Rectal smooth muscle tissue (tissue), 1 donor: Measurements from ENCODE around the gene FAM219A.

ENCODE experiments used
- H3K27ac ChIP-seq: one replicate; pipeline ENCODE4 v1.7.0; 2013; ENCODE audit warnings: low read depth, low read length, inconsistent platforms
- H3K27me3 ChIP-seq: one replicate; pipeline ENCODE4 v1.7.0; 2013; ENCODE audit warnings: low read length; ENCODE audit not compliant: control insufficient read depth, insufficient read depth
- H3K36me3 ChIP-seq: one replicate; pipeline ENCODE4 v1.7.0; 2013; ENCODE audit warnings: low read length; ENCODE audit not compliant: control insufficient read depth, insufficient read depth
- H3K4me1 ChIP-seq: one replicate; pipeline ENCODE4 v1.7.0; 2013; ENCODE audit warnings: low read length; ENCODE audit not compliant: control insufficient read depth, insufficient read depth
- H3K4me3 ChIP-seq: one replicate; pipeline ENCODE4 v1.7.0; 2013; ENCODE audit warnings: low read length
- H3K9ac ChIP-seq: one replicate; pipeline ENCODE4 v1.7.0; 2013; ENCODE audit warnings: low read length

Gene FAM219A

GRCh38 chr9:34437006-34437925 lies 21.1 kb downstream of the FAM219A start:
- H3K9ac ChIP-seq: no peak overlapping the region
- H3K27ac ChIP-seq: no peak overlapping the region
- no peaks in the 10 kb centered on the region for H3K36me3 ChIP-seq
- H3K4me3 ChIP-seq: no peak overlapping the region
- no peaks in the 10 kb centered on the region for H3K27me3 ChIP-seq
- H3K4me1 ChIP-seq: no peaks in the 10 kb centered on the region

GRCh38 chr9:34431667-34432066 lies 26.7 kb downstream of the FAM219A start:
- no peaks in the 10 kb centered on the region for H3K4me1 ChIP-seq

GRCh38 chr9:34430843-34431437 lies 27.4 kb downstream of the FAM219A start:
- Histone ChIP-seq H3K36me3 (no peaks in the 10 kb centered on the region), H3K4me1 (no peaks in the 10 kb centered on the region), H3K4me3 (no peak overlapping the region), H3K9ac (no peak overlapping the region), H3K27ac (no peak overlapping the region), H3K27me3 (no peaks in the 10 kb centered on the region)

More at GRCh38 chr9:34431667-34432066, 26.7 kb downstream of the FAM219A start:
- Histone ChIP-seq H3K9ac (no peak overlapping the region), H3K27me3 (no peaks in the 10 kb centered on the region), H3K36me3 (no peaks in the 10 kb centered on the region), H3K27ac (no peak overlapping the region), H3K4me3 (no peak overlapping the region)

GRCh38 chr9:34428325-34428958 lies 29.9 kb downstream of the FAM219A start:
- Histone ChIP-seq H3K9ac (no peak overlapping the region), H3K27me3 (no peaks in the 10 kb centered on the region), H3K27ac (no peak overlapping the region), H3K4me1 (no peaks in the 10 kb centered on the region), H3K36me3 (no peaks in the 10 kb centered on the region), H3K4me3 (no peak overlapping the region)

- H3K4me1 ChIP-seq: no peaks in the 10 kb centered on the region
- H3K4me3 ChIP-seq: no peak overlapping the region
- H3K9ac ChIP-seq: no peak overlapping the region
- no peaks in the 10 kb centered on the region for H3K36me3 ChIP-seq
- H3K27ac ChIP-seq: no peak overlapping the region
- no peaks in the 10 kb centered on the region for H3K27me3 ChIP-seq
Measured at GRCh38 chr9:34426347-34427074, 31.9 kb downstream of the FAM219A start.

- no peaks in the 10 kb centered on the region for H3K27me3 ChIP-seq
- no peak overlapping the region for H3K9ac ChIP-seq
- H3K27ac ChIP-seq: no peak overlapping the region
- no peaks in the 10 kb centered on the region for H3K4me1 ChIP-seq
- H3K4me3 ChIP-seq: no peak overlapping the region
- H3K36me3 ChIP-seq: no peaks in the 10 kb centered on the region
Measured at GRCh38 chr9:34419716-34420504, 38.5 kb downstream of the FAM219A start.

GRCh38 chr9:34417734-34418133 lies 40.6 kb downstream of the FAM219A start:
- no peaks in the 10 kb centered on the region for H3K36me3 ChIP-seq
- no peak overlapping the region for H3K9ac ChIP-seq
- no peak overlapping the region for H3K4me3 ChIP-seq
- no peak overlapping the region for H3K27ac ChIP-seq
- H3K4me1 ChIP-seq: no peaks in the 10 kb centered on the region
- no peaks in the 10 kb centered on the region for H3K27me3 ChIP-seq

- no peaks in the 10 kb centered on the region for H3K27me3 ChIP-seq
- H3K27ac ChIP-seq: no peak overlapping the region
- H3K9ac ChIP-seq: no peak overlapping the region
- H3K4me3 ChIP-seq: no peak overlapping the region
- H3K36me3 ChIP-seq: no peaks in the 10 kb centered on the region
- H3K4me1 ChIP-seq: no peaks in the 10 kb centered on the region
Measured at GRCh38 chr9:34413231-34413852, 45.0 kb downstream of the FAM219A start.

- Histone ChIP-seq H3K27ac (no peak overlapping the region), H3K36me3 (no peaks in the 10 kb centered on the region), H3K4me1 (no peaks in the 10 kb centered on the region)
Measured at GRCh38 chr9:34412336-34412735, 46.0 kb downstream of the FAM219A start.

GRCh38 chr9:34409154-34409553 lies 49.2 kb downstream of the FAM219A start:
- Histone ChIP-seq H3K27ac (no peak overlapping the region), H3K4me3 (no peak overlapping the region), H3K4me1 (no peaks in the 10 kb centered on the region), H3K36me3 (no peaks in the 10 kb centered on the region), H3K27me3 (no peaks in the 10 kb centered on the region), H3K9ac (no peak overlapping the region)

More at GRCh38 chr9:34412336-34412735, 46.0 kb downstream of the FAM219A start:
- Histone ChIP-seq H3K9ac (no peak overlapping the region), H3K4me3 (no peak overlapping the region), H3K27me3 (no peaks in the 10 kb centered on the region)

- peaks cover 3% of the 10 kb centered on the region for H3K36me3 ChIP-seq
- H3K27ac ChIP-seq: no peak overlapping the region
Measured at GRCh38 chr9:34408173-34408572, 50.2 kb downstream of the FAM219A start.

More at GRCh38 chr9:34408173-34408572, 50.2 kb downstream of the FAM219A start:
- Histone ChIP-seq H3K4me1 (no peaks in the 10 kb centered on the region), H3K27me3 (no peaks in the 10 kb centered on the region), H3K4me3 (no peak overlapping the region), H3K9ac (no peak overlapping the region)
